RCC 7860 (cell line): ENCODE data around the gene ITPK1.

Source experiments
- DNase-seq: peaks from one replicate; pipeline ENCODE4 v3.0.0-alpha.2; 2015; ENCODE audit warnings: low spot score
- FAIRE-seq: peaks from 2 replicates; lab custom pipeline; 2012; peaks lifted over from hg19 to GRCh38; lab: Jason Lieb, UNC

The ITPK1 gene

DNA sequence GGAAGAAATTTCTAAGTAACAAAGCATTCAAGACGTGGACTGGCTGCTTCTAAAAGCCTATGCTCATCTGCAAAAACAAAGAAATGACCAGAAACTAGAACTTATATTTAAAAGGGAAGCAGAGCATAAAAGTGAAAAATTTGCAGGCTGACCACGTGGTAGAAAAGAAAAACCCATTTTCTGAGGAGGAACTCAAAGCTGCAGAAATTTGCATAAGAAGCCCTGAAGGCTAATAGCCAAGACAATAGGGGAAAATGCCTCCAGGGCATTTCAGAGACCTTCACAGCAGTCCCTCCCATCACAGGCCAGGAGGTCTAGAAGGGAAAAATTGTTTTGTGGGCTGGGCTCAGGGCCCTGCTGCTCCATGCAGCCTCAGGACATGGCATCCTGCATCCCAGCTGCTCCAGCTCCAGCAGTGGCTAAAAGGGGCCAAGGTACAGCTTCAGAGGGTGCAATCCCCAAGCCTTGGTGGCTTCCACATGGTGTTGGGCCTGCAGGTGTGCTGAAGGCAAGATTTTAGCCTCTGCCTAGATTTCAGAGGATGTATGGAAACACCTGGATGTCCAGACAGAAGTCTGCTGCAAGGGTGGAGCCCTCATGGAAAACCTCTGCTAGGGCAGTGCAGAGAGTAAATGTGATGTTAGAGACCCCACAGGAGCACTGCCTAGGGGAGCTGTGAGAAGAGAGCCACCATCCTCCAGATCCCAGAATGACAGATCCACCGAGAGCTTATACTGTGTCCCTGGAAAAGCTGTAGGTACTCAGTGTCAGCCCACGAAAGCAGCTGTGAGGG, 137.3 kb downstream of the ITPK1 start:
- no peak for FAIRE-seq

DNA sequence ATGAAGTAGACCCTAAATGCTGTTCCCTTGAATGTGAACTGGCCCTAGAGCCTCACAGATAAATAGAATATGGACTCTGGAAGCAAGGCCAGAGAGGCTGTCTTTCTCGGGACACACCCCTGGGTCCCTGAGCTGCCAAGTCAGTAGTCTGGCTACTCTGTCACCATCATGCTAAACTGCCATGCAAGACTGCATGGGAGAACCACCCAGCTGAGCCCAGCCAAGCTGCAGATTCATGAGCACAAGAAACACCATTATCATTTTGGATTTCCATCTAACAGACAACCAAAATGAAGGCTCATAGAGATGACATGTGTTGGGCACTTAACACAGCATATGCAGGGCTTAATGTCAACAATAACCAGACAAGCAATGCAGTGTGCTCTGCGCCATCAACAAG, 139.5 kb downstream of the ITPK1 start:
- FAIRE-seq (no peak), DNase-seq (no peak)

More for the DNA sequence above, 137.3 kb downstream of the ITPK1 start:
- no peak for DNase-seq

DNA sequence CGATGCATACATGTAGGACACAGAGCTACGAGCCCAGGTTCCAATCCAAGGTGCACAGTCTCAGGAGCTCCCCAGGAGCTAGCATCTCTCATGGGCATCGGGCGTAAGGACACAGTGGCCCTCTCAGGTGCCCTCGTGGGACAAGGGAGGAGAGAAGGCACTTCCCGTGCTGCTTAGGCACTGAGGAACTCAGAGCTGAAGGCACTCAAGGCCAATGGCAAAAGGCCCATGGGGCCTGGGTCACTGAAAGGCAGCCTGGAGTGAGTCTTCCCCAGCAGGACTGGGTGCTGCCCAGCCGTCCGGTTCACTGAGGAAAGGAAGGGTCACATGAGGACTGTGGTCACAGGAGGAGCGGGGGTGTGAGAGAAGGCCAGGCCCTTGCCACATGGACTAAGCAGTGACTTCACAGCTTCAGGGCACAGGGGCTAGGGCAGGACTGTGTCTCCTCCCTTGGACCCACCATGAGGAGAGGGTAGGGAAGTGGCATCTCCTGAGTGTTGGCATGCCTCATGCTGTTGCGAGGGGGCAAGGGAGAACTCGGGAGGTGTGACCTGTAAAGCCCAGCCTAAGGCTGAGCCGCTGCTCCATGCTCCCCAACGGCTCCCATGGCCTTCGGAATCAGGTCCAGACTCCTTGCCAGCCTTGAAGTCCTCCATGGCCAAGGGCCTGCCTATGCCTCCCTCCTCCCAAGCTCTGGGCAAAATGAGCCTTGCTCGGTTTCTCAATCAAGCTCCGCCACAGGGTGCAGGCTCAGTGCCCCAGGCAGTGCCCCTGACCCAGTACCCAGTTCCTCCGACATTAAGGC, 141.0 kb downstream of the ITPK1 start:
- FAIRE-seq (no peak), DNase-seq (no peak)

DNA sequence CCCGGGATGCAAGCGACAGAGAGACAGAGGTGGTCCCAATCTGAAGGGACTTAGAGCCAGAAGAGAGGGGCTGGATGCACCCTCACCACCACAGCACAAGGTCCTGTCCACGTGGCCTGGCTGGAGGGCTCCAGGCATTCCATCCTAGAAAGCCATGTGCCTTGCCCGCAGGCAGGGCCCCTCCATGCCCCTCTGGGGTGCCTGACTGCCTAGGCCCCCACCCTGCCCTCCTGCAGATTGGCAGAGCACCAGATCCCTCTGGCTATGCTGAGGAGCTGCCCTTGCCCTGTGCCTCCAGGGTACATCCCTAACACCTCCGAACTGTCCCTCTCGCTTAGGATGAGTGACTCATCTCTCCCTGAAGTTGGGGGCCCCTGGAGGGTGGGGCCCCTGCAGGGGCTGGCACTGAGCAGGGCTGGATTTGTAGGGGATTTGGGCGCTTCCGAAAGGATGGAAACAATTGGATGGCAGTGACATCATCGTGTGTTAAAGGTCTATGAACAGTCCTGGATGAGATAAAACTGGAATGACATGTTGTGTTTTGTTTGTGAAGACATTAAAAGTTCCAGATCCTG, 141.8 kb downstream of the ITPK1 start:
- DNase-seq (no peak), FAIRE-seq (no peak)

DNA sequence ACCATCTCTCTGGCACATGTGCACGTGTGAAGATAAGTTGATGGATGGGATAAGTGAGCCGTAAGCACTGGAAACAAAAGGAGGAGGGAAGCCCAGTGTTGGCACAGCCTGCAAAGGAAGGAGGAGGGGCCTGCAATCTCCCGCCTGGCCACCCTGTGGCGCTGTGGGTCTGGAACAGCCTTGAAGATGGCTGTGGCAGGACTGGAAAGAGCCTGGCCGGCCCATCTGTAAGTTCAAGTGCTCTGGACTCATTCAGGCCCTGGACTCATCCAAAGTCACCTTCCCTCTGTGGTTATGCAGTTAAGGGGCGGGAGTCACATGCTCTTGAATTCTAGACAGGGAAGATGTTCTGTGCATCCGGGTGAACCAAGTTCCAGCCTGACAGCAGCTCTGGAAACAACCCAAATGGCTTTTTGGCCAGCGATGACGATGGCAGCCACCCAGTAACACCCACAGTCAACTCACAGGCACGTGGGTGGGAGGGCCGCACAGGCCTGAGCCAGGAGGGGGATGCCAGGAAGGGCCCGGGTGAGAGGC, 142.4 kb downstream of the ITPK1 start:
- DNase-seq = no peak
- FAIRE-seq = no peak

DNA sequence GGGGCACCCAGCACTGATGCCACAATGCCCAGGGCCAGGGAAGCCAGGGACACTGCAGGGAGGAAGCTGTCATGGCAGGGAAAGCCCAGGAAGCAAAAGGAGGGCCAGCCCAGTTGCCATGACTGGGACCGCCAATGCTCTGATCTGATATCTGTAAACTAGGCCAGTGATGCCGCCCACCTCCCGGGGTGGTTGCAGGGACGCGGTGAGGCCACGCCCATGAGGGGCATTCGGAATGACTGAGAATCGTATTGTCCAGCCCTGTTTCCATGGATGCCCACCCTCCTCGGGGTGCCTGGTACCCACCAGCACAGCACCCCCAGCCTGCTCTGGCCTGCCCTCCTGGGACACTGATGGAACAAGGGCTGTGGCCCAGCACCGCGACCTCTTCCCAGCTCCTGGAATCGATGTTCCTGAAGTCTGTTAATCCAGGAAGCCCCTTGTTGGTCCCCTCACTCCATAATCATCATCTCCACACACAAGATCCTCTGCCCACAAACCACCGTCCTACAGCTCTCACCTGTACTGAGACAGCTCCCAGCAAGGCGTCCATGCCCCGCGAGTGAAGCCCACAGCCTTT, 144.0 kb downstream of the ITPK1 start:
- FAIRE-seq = no peak

DNA sequence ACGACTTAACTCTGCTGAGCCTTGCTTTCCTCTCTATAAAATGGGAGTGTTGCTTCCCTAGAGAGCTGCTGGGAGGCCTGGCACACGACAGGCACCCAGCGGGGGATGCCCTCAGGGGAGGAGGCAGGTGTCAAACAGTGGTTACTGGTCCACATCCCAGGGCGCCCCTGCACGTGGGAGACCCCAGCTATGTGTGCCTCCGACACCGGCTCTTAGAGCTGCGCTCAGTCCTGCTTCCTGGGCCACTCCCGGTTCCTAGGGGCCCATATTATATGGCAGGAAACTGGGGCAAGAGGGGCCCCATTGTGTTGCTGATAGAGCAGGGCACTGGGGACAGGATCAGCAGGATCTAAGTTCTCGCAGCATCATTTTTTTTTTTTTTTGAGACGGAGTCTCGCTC, 145.5 kb downstream of the ITPK1 start:
- FAIRE-seq = no peak
- DNase-seq = no peak

More for the DNA sequence above, 144.0 kb downstream of the ITPK1 start:
- DNase-seq = no peak

DNA sequence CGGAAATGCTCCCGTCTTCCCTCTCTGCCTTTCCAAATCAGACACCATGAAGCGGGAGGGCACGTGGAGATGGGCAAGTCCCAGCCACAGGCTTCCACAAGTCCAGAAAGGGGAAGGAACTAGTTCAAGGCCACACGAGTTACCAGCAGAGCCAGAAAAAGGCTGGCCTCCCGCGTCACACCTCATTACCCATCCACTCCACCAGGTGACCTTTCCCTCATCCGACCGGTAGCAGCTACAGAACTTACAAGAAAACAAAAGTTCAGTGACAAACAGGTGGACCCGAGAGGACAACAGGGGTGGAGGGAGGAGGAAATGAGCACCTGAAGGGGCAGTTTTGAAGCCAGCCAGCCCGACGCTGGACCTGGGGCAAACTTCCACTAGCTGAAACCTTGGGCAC, 145.9 kb downstream of the ITPK1 start:
- DNase-seq = no peak
- no peak for FAIRE-seq

DNA sequence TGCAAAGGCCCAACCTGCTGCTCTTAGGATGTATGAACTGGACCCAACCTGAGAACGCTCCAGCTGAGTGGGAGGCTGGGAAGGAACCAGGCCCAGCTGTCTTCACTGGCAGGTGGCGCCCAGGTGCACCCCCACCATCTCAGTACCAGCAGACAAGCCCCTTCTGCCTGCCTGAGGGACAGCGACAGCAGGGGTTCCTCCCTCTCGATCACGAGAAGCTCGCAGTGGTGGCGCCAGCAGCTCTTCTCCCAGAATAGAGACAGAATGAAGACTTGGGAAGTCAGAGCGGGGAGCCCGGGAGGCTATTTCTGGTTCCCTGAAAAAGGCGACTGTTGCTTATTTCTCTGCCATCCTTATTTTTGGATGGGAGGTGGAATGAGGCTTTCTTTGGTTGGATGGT, 146.3 kb downstream of the ITPK1 start:
- DNase-seq (no peak), FAIRE-seq (no peak)

DNA sequence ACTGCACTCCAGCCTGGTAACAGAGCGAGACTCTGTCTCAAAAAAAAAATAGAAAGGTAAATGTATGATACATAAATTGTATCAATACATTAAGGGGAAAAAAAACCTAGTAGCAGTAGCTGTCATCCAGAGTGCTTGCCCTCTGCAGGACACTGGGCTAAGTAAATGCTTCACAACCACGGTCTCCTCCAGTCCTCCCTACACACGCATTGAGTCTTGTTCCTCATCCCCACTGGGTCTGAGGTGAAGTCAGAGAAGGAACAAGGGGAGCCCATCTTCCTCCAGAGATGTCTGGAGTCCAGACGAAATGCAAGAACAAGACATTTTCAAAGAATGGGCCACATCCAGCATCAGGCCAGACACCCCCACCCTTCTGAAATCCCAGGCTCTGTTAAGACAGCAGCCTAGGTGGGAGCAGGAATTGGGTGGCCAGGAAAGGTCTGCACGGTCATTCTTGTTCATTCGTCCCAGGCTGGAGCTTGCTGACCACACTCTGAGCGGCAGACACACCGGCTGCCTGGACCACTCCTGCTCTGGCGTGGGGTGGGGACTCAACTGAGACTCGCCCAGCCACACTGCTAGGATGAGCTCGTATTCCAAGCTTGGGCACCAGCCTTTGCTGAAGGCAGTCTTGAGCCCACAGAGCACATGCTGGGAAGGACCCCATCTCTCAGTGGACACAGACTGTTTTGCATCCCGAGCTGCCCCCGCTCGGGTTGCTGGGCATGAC, 147.3 kb downstream of the ITPK1 start:
- FAIRE-seq = no peak

DNA sequence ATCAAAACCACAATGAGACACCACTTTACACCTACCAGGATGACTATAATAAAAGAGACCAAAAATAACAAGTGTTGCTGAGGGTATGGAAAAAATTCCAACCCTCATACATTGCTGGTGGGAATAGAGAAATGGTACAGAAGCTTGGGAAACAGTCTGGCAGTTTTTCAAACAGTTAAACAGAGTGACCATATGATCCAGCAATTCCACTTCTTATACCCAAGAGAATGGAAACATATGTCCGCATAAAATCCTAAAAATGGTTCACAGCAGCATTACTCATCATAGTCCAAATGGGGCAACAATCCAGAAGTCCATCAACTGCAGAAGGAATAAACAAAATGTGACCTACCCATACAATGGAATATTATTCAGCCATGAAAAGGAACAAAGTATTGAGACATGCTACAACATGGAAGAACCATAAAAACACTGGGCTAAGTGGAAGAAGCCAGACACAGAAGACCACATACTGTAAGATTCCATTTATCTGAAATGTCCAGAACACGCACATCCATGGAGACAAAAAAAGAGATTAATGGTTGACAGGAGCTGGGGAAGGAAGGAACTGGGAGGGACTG, 148.3 kb downstream of the ITPK1 start:
- no peak for FAIRE-seq
- no peak for DNase-seq

More for the DNA sequence above, 147.3 kb downstream of the ITPK1 start:
- DNase-seq = no peak

DNA sequence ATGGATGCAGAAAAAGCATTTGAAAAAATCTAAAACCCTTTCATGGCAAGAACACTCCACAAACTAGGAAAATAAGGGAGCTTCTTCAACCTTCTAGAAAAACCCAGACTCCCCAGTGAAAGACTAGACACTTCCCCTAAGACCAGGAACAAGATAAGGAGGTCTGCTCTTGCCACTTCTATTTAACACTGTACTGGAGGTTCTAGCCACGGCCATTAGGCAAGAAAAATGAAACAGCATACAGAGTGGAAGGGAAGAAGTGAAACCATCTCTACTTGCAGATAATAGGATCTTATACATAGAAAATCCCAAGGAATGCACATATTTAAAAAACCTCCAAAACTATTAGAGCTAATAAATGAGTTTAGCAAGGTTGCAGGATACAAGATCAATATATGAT, 150.4 kb downstream of the ITPK1 start:
- DNase-seq = no peak
- FAIRE-seq = no peak

DNA sequence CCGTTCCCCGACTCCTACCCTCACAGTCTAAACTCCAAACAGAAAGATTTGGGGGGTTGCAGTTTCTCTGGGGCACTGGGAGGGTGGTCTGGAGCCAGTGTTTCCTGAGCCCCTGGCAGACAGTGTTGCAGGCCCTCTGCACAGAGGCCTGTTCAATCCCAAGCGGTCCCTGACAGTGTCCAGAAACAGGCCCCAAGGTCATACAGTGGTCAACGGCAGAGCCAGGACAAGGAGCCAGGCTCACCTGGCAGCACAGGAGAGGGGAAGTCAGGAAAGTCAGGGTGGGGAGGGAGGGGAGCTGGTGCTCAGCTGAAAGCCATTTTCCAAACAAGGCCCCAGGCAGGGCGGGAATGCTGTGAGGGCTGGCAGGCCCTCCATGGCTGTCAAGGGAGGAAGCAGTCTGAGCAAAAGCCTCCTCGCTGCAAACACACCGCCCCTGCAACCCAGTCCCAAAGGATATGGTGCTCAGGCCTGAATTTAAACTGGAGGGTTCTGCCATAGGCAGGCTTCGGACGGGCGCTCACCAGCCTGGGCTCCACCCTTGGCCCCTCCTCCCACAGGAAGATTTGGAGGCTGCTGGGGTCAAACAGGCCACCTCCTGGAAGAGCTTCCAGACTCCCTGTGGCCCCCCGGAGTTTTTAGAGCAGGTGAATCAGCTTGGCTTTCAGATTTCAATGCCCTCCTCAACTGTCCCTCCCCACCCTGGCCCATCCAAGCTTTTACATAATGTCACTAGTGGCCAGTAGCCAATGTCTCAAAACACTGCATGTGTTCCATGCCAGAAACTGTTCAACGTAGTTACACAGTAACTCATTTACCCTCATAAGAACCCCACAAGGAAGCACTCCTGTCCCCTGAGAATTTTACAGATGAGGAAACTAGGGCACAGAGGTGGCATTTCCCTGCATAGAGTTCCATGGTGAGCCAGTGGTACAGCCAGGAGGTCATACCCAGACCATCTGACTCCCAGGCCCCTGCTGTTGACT, 151.3 kb downstream of the ITPK1 start:
- no peak for FAIRE-seq
- no peak for DNase-seq

DNA sequence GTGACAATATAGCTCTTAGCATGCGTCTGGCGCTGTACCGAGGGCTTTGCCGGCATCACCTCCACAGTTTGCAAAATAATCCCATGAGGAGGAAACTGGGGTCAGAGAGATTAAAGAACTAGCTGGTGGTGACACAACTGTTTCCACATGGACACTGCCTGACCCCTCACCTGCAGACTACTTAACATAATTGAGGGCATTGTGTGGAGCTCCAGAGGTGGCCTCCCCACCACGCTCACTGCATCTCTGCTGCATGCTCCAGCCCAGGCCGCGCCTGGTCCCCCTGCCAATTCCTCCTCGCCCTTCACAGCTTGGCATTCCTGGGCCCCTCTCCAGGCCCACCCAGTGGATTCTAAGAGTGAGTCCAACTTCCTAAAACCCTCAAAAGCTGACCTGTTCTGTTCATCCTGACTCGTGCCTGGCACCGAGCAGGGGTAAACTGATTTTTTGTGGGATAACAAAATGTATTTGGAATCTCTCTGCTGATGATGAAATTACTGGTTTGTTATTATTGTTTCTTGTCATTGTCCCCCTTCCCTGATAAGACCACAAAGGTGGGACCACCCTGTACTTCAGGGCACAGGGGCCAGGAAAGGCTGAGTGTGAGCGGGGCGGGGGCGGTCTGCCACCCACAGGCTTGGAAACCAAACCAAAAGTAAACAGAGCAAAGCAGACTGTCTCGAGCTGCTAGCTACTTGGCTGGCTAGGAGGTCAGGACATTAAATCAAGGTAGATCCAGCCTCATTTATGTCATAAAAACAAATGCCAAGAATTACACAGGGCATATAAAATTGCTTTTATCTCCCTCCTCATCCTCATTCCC, 152.2 kb downstream of the ITPK1 start:
- no peak for DNase-seq
- no peak for FAIRE-seq

DNA sequence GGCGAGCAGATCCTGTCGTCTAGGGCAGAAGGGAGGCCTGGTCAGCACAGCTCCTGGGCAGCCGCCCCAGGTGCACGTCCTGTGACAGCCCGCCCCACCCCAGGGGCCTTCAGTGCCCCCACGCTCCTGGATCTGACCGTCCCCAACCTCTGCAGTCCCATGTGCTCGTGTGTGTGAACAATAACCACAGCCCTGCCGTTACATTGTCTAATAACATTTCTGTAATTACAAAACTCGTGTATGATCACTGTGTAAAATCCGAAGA, 153.0 kb downstream of the ITPK1 start:
- FAIRE-seq = no peak
- DNase-seq = no peak

DNA sequence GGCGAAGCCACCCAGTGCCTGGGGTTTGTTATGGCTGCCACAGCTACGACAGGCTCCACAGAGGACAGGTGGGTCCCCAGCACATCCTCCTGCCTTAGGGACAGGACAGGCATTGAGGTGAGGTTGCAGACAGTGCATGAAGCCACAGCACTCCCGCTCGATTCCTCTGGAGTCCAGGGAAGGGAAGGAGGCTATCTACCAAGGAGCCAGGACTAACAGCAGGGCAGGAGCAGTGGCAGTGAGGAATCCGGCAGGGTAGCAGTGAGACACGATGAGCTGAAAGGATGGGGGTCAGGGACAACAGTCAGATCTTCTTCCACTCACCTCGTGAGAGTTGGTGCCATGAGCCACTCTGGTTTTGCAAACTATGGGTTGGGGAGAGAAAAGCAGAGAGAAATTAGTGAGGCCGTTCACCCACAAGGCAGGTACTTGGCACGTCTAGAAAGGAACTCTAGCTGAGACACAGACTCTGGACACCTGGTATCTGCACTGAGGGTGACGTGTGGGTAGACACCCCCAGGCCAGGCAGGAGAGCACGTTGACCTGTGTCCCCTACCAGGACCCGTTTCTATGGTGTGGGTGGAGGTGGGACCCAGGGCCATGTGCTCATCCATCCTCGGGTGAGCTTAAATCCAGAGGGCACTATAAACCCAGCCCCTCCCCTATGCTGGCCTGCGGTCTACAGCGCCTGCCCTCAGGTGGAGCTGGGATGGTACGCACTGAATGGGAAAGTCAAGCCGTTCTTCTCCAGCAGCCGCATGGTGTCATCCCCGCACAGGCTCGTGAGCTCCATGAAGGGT, 153.5 kb downstream of the ITPK1 start:
- DNase-seq = no peak
- no peak for FAIRE-seq

DNA sequence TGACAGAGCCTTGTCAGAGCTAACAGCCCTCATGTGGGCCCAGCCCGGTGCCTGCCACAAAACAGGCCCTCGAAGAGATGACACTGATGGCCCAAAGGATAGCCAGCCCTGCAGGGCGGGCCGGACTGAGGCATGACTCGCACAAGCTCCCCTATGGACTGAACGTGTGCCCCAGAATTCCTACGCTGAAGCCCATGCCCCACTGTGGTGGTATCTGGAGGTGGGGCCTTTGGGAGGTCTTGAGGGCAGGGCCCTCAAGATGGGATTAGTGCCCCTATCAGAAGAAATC, 154.2 kb downstream of the ITPK1 start:
- no peak for DNase-seq
- FAIRE-seq = no peak
